Right renal pelvis (tissue), 4 donors: ENCODE results near the gene UCK2. TPM values are rescaled to one million over a fixed set of nuclear protein-coding genes. Genes with fewer than 3 reads are reported as not detected.

Experiments used
- DNase-seq, 4 donors: peaks; one replicate each; pipeline ENCODE4 v3.0.0-alpha.2; 2013; ENCODE audit warnings: low read depth in 4 of 4, low spot score in 3 of 4, missing footprints in 1 of 4
- polyA plus RNA-seq, 4 donors: library from polyadenylated mRNA; unstranded; fragments of 120-200 nt; gene quantifications; one replicate each; pipeline ENCODE4 v1.2.1, GENCODE V29; 2013; ENCODE audit not compliant: insufficient read length in 4 of 4

Gene UCK2
- polyA plus RNA-seq, 4 donors = 20.3 to 22.3 (median 21.2) TPM

DNA sequence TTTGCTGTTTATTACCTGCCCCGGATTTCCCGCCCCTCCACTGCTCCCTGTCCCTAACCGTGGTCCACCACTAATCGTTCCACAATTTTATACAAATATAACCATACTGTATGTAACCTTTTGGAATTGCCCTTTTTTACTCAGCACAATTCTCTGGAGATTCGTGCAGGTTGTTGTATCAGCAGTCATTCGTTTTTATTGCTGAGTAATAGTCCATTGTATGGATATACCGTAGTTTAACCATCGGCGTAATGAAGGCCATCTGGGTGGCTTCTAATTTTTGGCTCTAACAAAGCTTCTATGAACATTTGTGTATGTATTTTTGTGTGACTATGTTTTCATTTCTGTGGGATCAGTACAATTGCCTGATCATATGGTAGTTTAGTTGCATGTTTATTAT is 50.0 kb downstream of the UCK2 start:
- no peak for DNase-seq

DNA sequence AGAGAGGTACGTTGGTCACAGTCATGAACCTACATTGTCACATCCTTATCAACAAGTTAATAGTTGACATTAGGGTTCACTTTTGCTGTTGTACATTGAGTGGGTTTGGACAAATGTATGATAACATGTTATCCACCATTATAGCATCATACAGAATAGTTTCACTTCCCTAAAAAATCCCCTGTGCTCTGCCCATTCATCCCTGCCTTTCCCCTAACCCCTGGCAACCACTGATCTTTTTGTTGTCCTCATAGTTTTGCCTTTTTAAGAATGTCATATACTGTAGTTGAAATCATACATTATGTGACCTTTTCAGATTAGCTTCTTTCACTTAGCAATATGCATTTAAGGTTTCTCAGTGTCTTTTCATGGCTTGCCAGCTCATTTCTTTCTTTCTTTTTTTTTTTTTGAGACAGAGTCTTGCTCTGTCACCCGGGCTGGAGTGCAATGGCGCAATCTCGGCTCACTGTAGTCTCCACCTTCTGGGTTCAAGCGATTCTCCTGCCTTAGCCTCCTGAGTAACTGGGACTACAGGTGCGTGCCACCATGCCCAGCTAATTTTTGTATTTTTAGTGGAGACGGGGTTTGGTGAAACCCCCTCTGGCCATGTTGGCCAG is 50.6 kb downstream of the UCK2 start:
- DNase-seq = no peak

- DNase-seq = no peak
These were observed 52.5 kb downstream of the UCK2 start for GRCh38 chr1:165879946-165880345.

- DNase-seq = no peak
These were observed 53.6 kb downstream of the UCK2 start for GRCh38 chr1:165880993-165881392.

DNA sequence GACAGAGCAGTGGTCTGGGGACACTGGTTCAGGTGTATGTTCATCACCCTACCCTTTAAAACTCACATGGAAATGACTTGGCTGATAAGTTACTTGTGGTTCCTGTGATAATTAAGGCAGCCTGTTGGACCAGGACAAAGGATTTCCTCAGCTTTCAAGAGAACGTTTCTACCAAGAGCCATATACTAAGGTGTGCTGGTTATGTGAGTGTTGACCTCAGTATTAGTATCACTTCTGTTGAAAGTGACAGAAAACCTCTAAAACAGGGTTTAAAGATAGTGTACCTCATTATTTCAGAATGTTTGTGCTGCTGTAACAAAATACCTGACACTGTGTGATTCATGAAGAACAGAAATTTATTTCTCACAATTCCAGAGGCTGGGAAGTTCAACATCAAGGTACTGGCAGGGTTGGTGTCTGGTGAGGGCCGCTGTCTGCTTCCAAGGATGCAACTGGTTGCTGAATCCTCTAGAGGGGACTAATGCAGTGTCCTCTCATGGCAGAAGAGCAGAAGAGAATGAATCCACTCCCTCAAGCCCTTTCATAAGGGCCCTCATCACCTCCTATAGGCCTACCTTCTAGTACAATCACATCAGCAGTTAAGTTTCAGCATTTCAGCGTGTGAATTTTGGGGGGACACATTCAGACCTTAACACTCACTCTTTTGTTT is 54.9 kb downstream of the UCK2 start:
- no peak for DNase-seq

GRCh38 chr1:165883056-165883455 is 55.6 kb downstream of the UCK2 start:
- DNase-seq = no peak

GRCh38 chr1:165884009-165884689 is 56.7 kb downstream of the UCK2 start:
- no peak for DNase-seq

GRCh38 chr1:165884690-165885304 is 57.4 kb downstream of the UCK2 start:
- no peak for DNase-seq

DNA sequence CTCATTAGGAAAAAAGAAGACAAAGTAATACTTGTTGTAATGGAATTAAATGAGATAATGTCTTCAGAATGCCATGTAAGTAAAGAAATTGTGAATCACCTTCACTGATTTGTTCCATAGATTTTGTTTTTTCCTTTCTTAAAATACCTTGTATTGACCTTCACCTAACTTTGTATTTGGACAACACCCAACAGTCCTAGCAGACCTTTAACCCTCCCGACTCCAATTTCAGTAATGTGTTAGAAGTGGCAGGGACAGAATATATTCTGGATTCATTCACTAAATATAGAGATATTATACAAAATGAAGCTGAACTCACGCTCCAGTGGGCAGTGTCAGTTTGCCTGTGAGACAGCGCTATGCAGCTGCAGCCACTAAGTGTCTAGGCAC is 57.9 kb downstream of the UCK2 start:
- no peak for DNase-seq

GRCh38 chr1:165886193-165886592 is 58.8 kb downstream of the UCK2 start:
- no peak for DNase-seq

GRCh38 chr1:165886983-165887382 is 59.6 kb downstream of the UCK2 start:
- DNase-seq = no peak

DNA sequence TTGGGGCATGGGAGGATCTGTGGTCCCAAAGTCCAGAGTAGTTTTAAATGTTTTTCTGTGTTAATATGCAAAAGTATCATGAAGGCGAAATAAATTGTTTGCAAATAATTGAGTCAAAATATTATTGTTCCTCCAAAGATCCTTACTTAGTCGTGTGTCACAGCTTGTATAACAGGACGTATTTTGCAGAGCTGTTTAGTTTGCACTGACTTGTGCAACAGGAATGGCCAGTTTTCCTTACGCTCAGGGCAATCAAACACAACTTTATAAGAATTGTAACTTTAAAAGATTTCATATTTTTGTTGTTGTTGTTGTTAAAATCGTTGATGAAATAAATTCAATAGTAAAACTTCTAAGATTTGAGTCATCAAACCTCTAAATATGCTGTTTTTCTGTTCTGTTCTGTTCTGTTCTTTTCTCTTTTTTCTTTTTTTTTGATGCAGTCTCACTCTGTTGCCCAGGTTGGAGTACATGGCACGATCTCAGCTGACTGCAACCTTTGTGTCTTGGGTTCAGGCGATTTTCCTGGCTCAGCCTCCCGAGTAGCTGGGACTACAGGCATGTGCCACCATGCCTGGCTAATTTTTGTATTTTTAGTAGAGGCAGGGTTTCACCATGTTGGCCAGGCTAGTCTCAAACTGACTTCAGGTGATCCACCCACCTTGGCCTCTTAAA is 60.6 kb downstream of the UCK2 start:
- no peak for DNase-seq

- no peak for DNase-seq
These were observed 61.1 kb downstream of the UCK2 start for GRCh38 chr1:165888552-165888920.

- DNase-seq = no peak
These were observed 63.3 kb downstream of the UCK2 start for GRCh38 chr1:165890684-165891083.

DNA sequence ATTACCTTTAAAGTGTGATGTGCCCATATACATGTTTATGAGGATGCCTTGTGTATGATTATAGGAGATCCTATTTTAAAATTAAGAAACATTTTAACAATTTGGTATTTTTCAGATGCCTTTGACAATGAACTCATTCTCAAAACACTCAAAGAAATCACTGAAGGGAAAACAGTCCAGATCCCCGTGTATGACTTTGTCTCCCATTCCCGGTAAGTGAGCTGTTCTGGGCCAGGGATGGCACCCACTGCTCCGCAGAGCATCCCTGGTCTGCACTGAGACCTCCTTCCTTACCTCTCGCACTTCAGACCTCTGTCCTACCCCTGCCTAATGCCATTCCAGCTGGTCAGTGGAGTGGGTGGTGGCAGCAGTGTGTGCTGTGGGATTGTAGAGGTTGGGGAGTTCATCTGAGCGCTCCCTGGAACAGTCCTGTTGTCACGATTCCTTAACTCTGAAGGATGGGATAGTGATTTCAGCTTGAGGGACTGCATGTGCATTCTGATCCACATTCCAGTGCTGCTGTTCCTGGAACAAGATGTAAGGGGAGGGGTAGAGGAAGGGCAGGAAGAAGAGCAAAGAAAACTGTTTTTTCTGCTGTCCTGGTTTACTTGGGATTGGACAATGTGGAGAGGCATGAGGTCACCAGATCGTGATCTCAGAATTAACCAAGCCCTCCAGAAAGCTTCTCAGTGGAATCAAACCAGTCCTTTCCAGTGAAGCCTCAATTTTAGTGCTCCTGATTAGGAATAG is 63.9 kb downstream of the UCK2 start:
- DNase-seq = no peak

GRCh38 chr1:165892935-165893334 is 65.5 kb downstream of the UCK2 start:
- DNase-seq = no peak

GRCh38 chr1:165893507-165893906 is 66.1 kb downstream of the UCK2 start:
- no peak for DNase-seq

GRCh38 chr1:165894591-165894990 is 67.2 kb downstream of the UCK2 start:
- no peak for DNase-seq

- DNase-seq = no peak
These were observed 68.0 kb downstream of the UCK2 start for GRCh38 chr1:165895451-165895871.

DNA sequence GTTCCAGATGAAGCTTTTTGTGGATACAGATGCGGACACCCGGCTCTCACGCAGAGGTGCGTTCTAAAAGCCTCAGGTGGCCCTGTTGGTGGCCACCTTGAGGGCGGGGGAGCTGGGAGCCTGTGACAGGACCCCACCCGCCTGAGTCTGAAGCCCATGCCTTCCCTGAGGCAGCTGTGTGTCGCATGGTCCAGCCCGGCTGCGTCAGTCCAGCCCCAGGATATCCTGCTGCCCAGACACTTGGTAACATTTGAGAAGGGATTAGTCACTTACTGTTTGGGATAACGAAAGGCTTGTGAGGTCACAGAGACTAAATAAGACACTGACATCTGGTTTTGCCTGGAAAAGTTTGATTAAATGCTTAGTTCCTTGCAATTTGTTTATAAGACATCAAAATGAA is 68.9 kb downstream of the UCK2 start:
- no peak for DNase-seq
